ENCODE measurements around the gene PPP1R15A.

- no peak for TF ChIP-seq CTCF (IDR thresholded peaks at IDR 0.05)
- no peak for TF ChIP-seq POLR2A (IDR thresholded peaks at IDR 0.05)
These were observed 28.5 kb downstream of the PPP1R15A start for GRCh38 chr19:48900477-48901406.
